GM12878 (cell line): ENCODE data around the gene SLC17A7. TPM values are rescaled to one million over a fixed set of nuclear protein-coding genes. Genes with fewer than 3 reads are reported as not detected.

Experiments
- CHD1 ChIP-seq: IDR thresholded peaks from 2 replicates; pipeline ENCODE4 v1.6.1; 2012; ENCODE audit warnings: low read depth, low read length, improper control_type of control experiment
- CHD2 ChIP-seq: IDR thresholded peaks from 2 replicates; pipeline ENCODE4 v1.6.1; 2011; ENCODE audit warnings: low read depth, low read length, improper control_type of control experiment, borderline replicate concordance
- EP300 ChIP-seq, 2 experiments: fragments of 150-350 bp in 1 of 2; IDR thresholded peaks; 2 replicates each; pipeline ENCODE4 v1.6.1; 2011 to 2012; ENCODE audit warnings: low read depth in 2 of 2, low read length in 2 of 2, borderline replicate concordance in 1 of 2, improper control_type of control experiment in 1 of 2, inconsistent platforms in 1 of 2; ENCODE audit not compliant: control insufficient read depth in 1 of 2
- FOXM1 ChIP-seq: IDR thresholded peaks from 2 replicates; pipeline ENCODE4 v1.6.1; 2012; ENCODE audit warnings: low read depth, mild to moderate bottlenecking, inconsistent platforms, low read length, moderate library complexity
- KLF5 ChIP-seq: fragments of 450-650 bp; IDR thresholded peaks from 2 replicates; pipeline ENCODE4 v1.6.1; 2014; ENCODE audit warnings: mild to moderate bottlenecking; ENCODE audit not compliant: partially characterized antibody
- MYC ChIP-seq: IDR thresholded peaks from 2 replicates; pipeline ENCODE4 v1.6.1; 2011; ENCODE audit warnings: mild to moderate bottlenecking, low read length, moderate library complexity, inconsistent platforms; ENCODE audit not compliant: insufficient read depth, insufficient replicate concordance, insufficient read length, severe bottlenecking
- NFYB ChIP-seq: IDR thresholded peaks from 2 replicates; pipeline ENCODE4 v1.6.1; 2011; ENCODE audit warnings: low read depth, mild to moderate bottlenecking, low read length, improper control_type of control experiment, moderate library complexity; ENCODE audit not compliant: insufficient read depth
- NR2C2 ChIP-seq: IDR thresholded peaks from 2 replicates; pipeline ENCODE4 v1.6.1; 2011; ENCODE audit warnings: borderline replicate concordance, low read depth; ENCODE audit not compliant: control insufficient read depth, insufficient read length
- RUNX3 ChIP-seq: IDR thresholded peaks from 2 replicates; pipeline ENCODE4 v1.6.1; 2012; ENCODE audit warnings: low read length, inconsistent platforms
- SMAD5 ChIP-seq: IDR thresholded peaks from 2 replicates; pipeline ENCODE4 v1.6.1; 2016; ENCODE audit warnings: antibody characterized with exemption, low read depth
- TAF1 ChIP-seq: IDR thresholded peaks from 2 replicates; pipeline ENCODE4 v1.6.1; 2011; ENCODE audit warnings: mild to moderate bottlenecking, low read depth, low read length, borderline replicate concordance
- TCF3 ChIP-seq: IDR thresholded peaks from 2 replicates; pipeline ENCODE4 v1.6.1; 2012; ENCODE audit warnings: low read depth, mild to moderate bottlenecking, low read length, borderline replicate concordance; ENCODE audit not compliant: insufficient read depth
- ZBED1 ChIP-seq: IDR thresholded peaks from 2 replicates; pipeline ENCODE4 v1.6.1; 2016; ENCODE audit warnings: borderline replicate concordance
- polyA plus RNA-seq, 11 experiments: library from polyadenylated mRNA; depleted of rRNA in 4 of 11; unstranded in 6 of 11; stranded (reverse) in 5 of 11; fragments of >200 nt; fragmentation: Nextera tagmentation in 4 of 11; fragmentation: Illumina TruSeq in 1 of 11; extraction: Ambion mirVana in 4 of 11; extraction: Trizol in 1 of 11; gene quantifications; 1 replicate in 1 of 11; 2 replicates in 10 of 11; pipeline versions ENCODE4 v1.2.1 to v1.2.3, GENCODE V29; 2011 to 2016; ENCODE audit warnings: inconsistent platforms in 2 of 11, missing spikeins in 2 of 11, low read depth in 1 of 11
- total RNA-seq, 4 experiments: library from RNA; depleted of rRNA in 3 of 4; stranded (reverse); fragments of >200 nt in 3 of 4; fragmentation: Illumina TruSeq in 1 of 4; extraction: Trizol in 1 of 4; gene quantifications; 2 replicates each; pipeline versions ENCODE4 v1.2.1 to v1.2.3, GENCODE V29; 2013 to 2021
- TF ChIP-seq, protein P1 (sequence below): fragments of 450-650 bp; IDR thresholded peaks from 2 replicates; pipeline ENCODE4 v1.6.1; 2016; ENCODE audit warnings: mild to moderate bottlenecking, moderate library complexity, borderline replicate concordance
- TF ChIP-seq, protein P2 (sequence below): IDR thresholded peaks from 2 replicates; pipeline ENCODE4 v1.6.1; 2012; ENCODE audit warnings: low read depth, low read length, improper control_type of control experiment
- TF ChIP-seq, protein P3 (sequence below): fragments of 450-650 bp; IDR thresholded peaks from 2 replicates; pipeline ENCODE4 v1.6.1; 2016; ENCODE audit warnings: mild to moderate bottlenecking
- TF ChIP-seq, protein P4 (sequence below): IDR thresholded peaks from 2 replicates; pipeline ENCODE4 v1.6.1; 2011; ENCODE audit warnings: mild to moderate bottlenecking, low read depth, low read length, moderate library complexity; ENCODE audit not compliant: insufficient replicate concordance
- TF ChIP-seq, protein P5 (sequence below), 3 experiments: IDR thresholded peaks in 2 of 3; conservative IDR thresholded peaks in 1 of 3; 2 replicates each; pipeline ENCODE4 v1.5.1; 2011; ENCODE audit warnings: low read depth in 3 of 3, low read length in 3 of 3, mild to moderate bottlenecking in 3 of 3, control low read depth in 2 of 3, moderate library complexity in 2 of 3, inconsistent platforms in 1 of 3, mixed read lengths in 1 of 3; ENCODE audit not compliant: control insufficient read depth in 2 of 3, insufficient read depth in 1 of 3; ENCODE audit errors: extremely low read depth in 1 of 3

Gene SLC17A7
- total and polyA plus RNA-seq, 10 of the 15 experiments (the other 5 are each of a cell fraction or from before 2014, with no cell fraction given), result 0.03 to 0.24 (median 0.06) TPM; not detected in 6

DNA sequence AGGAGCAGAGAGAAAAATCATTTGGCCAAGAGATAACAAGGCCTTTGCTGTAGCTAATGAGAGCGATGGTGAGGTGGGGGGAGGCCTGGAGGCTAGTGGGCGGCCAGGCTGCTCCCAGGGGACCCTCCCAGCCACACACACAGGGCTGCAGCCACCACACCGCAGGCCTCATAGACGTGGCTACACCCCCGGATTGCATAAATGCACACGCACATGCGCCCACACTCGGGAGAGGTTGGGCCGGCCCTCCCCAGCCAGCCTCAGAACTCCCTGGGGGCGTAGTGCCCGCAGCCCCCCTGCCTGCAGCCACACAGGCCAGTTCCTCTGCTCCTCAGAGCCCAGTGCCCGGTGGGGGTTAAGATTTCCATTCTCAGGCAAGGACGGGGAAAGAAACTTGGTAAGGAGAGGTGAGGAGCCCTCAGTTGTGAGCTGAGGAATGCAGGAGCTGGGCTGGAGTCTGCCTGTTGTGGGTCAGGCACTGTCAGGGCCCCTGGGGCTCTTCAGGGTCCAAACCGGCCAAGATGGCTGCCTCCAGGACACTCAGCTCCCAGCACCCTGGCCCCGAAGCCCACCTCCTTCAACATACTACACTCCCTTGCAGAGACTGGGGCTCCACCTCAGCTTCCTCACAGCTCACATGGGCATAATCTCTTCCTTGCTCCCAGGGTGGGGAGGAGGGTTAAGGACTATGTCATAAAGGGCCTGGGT, 26.1 kb downstream of the SLC17A7 start (continued):
- TF ChIP-seq, protein P1, sequence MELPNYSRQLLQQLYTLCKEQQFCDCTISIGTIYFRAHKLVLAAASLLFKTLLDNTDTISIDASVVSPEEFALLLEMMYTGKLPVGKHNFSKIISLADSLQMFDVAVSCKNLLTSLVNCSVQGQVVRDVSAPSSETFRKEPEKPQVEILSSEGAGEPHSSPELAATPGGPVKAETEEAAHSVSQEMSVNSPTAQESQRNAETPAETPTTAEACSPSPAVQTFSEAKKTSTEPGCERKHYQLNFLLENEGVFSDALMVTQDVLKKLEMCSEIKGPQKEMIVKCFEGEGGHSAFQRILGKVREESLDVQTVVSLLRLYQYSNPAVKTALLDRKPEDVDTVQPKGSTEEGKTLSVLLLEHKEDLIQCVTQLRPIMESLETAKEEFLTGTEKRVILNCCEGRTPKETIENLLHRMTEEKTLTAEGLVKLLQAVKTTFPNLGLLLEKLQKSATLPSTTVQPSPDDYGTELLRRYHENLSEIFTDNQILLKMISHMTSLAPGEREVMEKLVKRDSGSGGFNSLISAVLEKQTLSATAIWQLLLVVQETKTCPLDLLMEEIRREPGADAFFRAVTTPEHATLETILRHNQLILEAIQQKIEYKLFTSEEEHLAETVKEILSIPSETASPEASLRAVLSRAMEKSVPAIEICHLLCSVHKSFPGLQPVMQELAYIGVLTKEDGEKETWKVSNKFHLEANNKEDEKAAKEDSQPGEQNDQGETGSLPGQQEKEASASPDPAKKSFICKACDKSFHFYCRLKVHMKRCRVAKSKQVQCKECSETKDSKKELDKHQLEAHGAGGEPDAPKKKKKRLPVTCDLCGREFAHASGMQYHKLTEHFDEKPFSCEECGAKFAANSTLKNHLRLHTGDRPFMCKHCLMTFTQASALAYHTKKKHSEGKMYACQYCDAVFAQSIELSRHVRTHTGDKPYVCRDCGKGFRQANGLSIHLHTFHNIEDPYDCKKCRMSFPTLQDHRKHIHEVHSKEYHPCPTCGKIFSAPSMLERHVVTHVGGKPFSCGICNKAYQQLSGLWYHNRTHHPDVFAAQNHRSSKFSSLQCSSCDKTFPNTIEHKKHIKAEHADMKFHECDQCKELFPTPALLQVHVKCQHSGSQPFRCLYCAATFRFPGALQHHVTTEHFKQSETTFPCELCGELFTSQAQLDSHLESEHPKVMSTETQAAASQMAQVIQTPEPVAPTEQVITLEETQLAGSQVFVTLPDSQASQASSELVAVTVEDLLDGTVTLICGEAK, result no peak
- TF ChIP-seq CHD2 (peak; percentile 73; the same call in 1 of the 2 replicates), TAF1 (no peak), FOXM1 (peak; percentile 66; the same call in 1 of the 2 replicates), RUNX3 (peak; percentile 93), ZBED1 (no peak), TCF3 (peak; percentile 82), NFYB (no peak), EP300 (IDR thresholded peaks at IDR 0.05; ENCODE audit: borderline replicate concordance in 1 of 2, control insufficient read depth in 1 of 2, low read depth in 2 of 2, low read length in 2 of 2) (peak; percentile 93 to 96; a peak in 3 of 4 replicates), NR2C2 (no peak), KLF5 (no peak), MYC (no peak), CHD1 (no peak), SMAD5 (no peak)
- TF ChIP-seq, protein P2, sequence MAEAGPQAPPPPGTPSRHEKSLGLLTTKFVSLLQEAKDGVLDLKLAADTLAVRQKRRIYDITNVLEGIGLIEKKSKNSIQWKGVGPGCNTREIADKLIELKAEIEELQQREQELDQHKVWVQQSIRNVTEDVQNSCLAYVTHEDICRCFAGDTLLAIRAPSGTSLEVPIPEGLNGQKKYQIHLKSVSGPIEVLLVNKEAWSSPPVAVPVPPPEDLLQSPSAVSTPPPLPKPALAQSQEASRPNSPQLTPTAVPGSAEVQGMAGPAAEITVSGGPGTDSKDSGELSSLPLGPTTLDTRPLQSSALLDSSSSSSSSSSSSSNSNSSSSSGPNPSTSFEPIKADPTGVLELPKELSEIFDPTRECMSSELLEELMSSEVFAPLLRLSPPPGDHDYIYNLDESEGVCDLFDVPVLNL, result no peak
- TF ChIP-seq, protein P3, sequence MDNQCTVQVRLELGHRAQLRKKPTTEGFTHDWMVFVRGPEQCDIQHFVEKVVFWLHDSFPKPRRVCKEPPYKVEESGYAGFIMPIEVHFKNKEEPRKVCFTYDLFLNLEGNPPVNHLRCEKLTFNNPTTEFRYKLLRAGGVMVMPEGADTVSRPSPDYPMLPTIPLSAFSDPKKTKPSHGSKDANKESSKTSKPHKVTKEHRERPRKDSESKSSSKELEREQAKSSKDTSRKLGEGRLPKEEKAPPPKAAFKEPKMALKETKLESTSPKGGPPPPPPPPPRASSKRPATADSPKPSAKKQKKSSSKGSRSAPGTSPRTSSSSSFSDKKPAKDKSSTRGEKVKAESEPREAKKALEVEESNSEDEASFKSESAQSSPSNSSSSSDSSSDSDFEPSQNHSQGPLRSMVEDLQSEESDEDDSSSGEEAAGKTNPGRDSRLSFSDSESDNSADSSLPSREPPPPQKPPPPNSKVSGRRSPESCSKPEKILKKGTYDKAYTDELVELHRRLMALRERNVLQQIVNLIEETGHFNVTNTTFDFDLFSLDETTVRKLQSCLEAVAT, result peak; percentile 87
- TF ChIP-seq, protein P4, sequence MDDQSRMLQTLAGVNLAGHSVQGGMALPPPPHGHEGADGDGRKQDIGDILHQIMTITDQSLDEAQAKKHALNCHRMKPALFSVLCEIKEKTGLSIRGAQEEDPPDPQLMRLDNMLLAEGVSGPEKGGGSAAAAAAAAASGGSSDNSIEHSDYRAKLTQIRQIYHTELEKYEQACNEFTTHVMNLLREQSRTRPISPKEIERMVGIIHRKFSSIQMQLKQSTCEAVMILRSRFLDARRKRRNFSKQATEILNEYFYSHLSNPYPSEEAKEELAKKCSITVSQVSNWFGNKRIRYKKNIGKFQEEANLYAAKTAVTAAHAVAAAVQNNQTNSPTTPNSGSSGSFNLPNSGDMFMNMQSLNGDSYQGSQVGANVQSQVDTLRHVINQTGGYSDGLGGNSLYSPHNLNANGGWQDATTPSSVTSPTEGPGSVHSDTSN, result no peak
- TF ChIP-seq, protein P5, sequence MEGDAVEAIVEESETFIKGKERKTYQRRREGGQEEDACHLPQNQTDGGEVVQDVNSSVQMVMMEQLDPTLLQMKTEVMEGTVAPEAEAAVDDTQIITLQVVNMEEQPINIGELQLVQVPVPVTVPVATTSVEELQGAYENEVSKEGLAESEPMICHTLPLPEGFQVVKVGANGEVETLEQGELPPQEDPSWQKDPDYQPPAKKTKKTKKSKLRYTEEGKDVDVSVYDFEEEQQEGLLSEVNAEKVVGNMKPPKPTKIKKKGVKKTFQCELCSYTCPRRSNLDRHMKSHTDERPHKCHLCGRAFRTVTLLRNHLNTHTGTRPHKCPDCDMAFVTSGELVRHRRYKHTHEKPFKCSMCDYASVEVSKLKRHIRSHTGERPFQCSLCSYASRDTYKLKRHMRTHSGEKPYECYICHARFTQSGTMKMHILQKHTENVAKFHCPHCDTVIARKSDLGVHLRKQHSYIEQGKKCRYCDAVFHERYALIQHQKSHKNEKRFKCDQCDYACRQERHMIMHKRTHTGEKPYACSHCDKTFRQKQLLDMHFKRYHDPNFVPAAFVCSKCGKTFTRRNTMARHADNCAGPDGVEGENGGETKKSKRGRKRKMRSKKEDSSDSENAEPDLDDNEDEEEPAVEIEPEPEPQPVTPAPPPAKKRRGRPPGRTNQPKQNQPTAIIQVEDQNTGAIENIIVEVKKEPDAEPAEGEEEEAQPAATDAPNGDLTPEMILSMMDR (IDR thresholded peaks at IDR 0.05 in 2 of 3, conservative IDR thresholded peaks at IDR 0.05 in 1 of 3; ENCODE audit: control insufficient read depth in 2 of 3, extremely low read depth in 1 of 3, insufficient read depth in 1 of 3, low read depth in 3 of 3, low read length in 3 of 3), result no peak
